Endothelial cell (in vitro differentiated cells): ENCODE results near the gene BGN. TPM values are rescaled to one million over a fixed set of nuclear protein-coding genes. Genes with fewer than 3 reads are reported as not detected.

ENCODE experiments used
- DNase-seq: peaks from one replicate; pipeline ENCODE4 v3.0.0; 2021; ENCODE audit warnings: low spot score
- H3K27ac Mint-ChIP-seq: one replicate; pipeline ENCODE4 v1.8.0; 2021; ENCODE audit warnings: mixed read lengths, inconsistent platforms; ENCODE audit not compliant: unreplicated experiment
- H3K27me3 Mint-ChIP-seq: one replicate; pipeline ENCODE4 v1.8.0; 2021; ENCODE audit warnings: mild to moderate bottlenecking, moderate library complexity, mixed read lengths, inconsistent platforms; ENCODE audit not compliant: unreplicated experiment
- H3K36me3 Mint-ChIP-seq: one replicate; pipeline ENCODE4 v1.8.0; 2021; ENCODE audit warnings: mild to moderate bottlenecking, low read depth, mixed read lengths, inconsistent platforms; ENCODE audit not compliant: unreplicated experiment
- H3K4me1 Mint-ChIP-seq: one replicate; pipeline ENCODE4 v1.8.0; 2021; ENCODE audit warnings: mild to moderate bottlenecking, mixed read lengths, inconsistent platforms; ENCODE audit not compliant: unreplicated experiment
- H3K4me3 Mint-ChIP-seq: one replicate; pipeline ENCODE4 v1.8.0; 2021; ENCODE audit warnings: mild to moderate bottlenecking, mixed read lengths, inconsistent platforms; ENCODE audit not compliant: unreplicated experiment
- H3K9me3 Mint-ChIP-seq: one replicate; pipeline ENCODE4 v1.8.0; 2021; ENCODE audit warnings: mixed read lengths, inconsistent platforms; ENCODE audit not compliant: unreplicated experiment
- CTCF ChIP-seq: fragments of 200-600 bp; sonication (generic); IDR thresholded peaks from one replicate; pipeline ENCODE4 v1.5.0; 2021; ENCODE audit warnings: antibody characterized with exemption; ENCODE audit not compliant: unreplicated experiment
- total RNA-seq: library from RNA; stranded (reverse); fragmentation: NEBNext Ultra II Directional; extraction: Animal tissue kit (Norgen Biotek cat#: 25700); gene quantifications from one replicate; pipeline ENCODE4 v1.2.1, GENCODE V29; 2021; ENCODE audit not compliant: unreplicated experiment

The BGN gene
- total RNA-seq, 1 donor from 2014 or later = 393 TPM

- H3K4me3 Mint-ChIP-seq = no peak overlapping the region
- H3K27ac Mint-ChIP-seq = no peak overlapping the region
- no peaks in the 10 kb centered on the region for H3K9me3 Mint-ChIP-seq
- H3K4me1 Mint-ChIP-seq = no peaks in the 10 kb centered on the region
- DNase-seq = no peak
- peaks cover 2% of the 10 kb centered on the region for H3K27me3 Mint-ChIP-seq
- no peaks in the 10 kb centered on the region for H3K36me3 Mint-ChIP-seq
- no peak for TF ChIP-seq CTCF
These were observed 32.0 kb downstream of the BGN start for GRCh38 chrX:153526801-153527200.

GRCh38 chrX:153527208-153527607 is 32.4 kb downstream of the BGN start:
- DNase-seq = no peak
- Mint-ChIP-seq H3K4me1 (no peaks in the 10 kb centered on the region), H3K9me3 (no peaks in the 10 kb centered on the region), H3K4me3 (no peak overlapping the region), H3K27ac (no peak overlapping the region), H3K27me3 (no peaks in the 10 kb centered on the region), H3K36me3 (no peaks in the 10 kb centered on the region)
- no peak for TF ChIP-seq CTCF

- peaks cover 3% of the 10 kb centered on the region for H3K27me3 Mint-ChIP-seq
- no peaks in the 10 kb centered on the region for H3K9me3 Mint-ChIP-seq
- no peak for DNase-seq
- H3K4me1 Mint-ChIP-seq = no peaks in the 10 kb centered on the region
- TF ChIP-seq CTCF = no peak
- no peak overlapping the region for H3K27ac Mint-ChIP-seq
- no peaks in the 10 kb centered on the region for H3K36me3 Mint-ChIP-seq
- H3K4me3 Mint-ChIP-seq = no peak overlapping the region
These were observed 35.8 kb downstream of the BGN start for GRCh38 chrX:153530411-153531129.

GRCh38 chrX:153533091-153533490 is 38.3 kb downstream of the BGN start:
- Mint-ChIP-seq H3K27me3 (peaks cover 5% of the 10 kb centered on the region), H3K4me3 (no peak overlapping the region), H3K36me3 (no peaks in the 10 kb centered on the region), H3K9me3 (no peaks in the 10 kb centered on the region), H3K4me1 (no peaks in the 10 kb centered on the region), H3K27ac (no peak overlapping the region)
- no peak for DNase-seq
- no peak for TF ChIP-seq CTCF

- TF ChIP-seq CTCF = no peak
- H3K9me3 Mint-ChIP-seq = no peaks in the 10 kb centered on the region
- no peak for DNase-seq
- H3K36me3 Mint-ChIP-seq = no peaks in the 10 kb centered on the region
- H3K4me3 Mint-ChIP-seq = no peak overlapping the region
- no peak overlapping the region for H3K27ac Mint-ChIP-seq
- no peaks in the 10 kb centered on the region for H3K4me1 Mint-ChIP-seq
- peaks cover 8% of the 10 kb centered on the region for H3K27me3 Mint-ChIP-seq
These were observed 42.3 kb downstream of the BGN start for GRCh38 chrX:153537080-153537479.
